ENCODE results near the gene UBASH3A.

The UBASH3A gene

GRCh38 chr21:42430521-42430920, 26.8 kb downstream of the UBASH3A start:
- no peak for DNase-seq (ENCODE audit: low read depth in 2 of 2)

GRCh38 chr21:42431196-42431595, 27.5 kb downstream of the UBASH3A start:
- no peak for TF ChIP-seq CTCF (IDR thresholded peaks at IDR 0.05; ENCODE audit: low read depth, low read length)
- DNase-seq (ENCODE audit: low read depth in 2 of 2): no peak
- H3K4me3 ChIP-seq (replicated peaks in 1 of 2; ENCODE audit: low read depth in 2 of 2, low read length in 2 of 2): no peak overlapping the region

More at GRCh38 chr21:42430521-42430920, 26.8 kb downstream of the UBASH3A start:
- TF ChIP-seq CTCF (IDR thresholded peaks at IDR 0.05; ENCODE audit: low read depth, low read length): no peak
- H3K4me3 ChIP-seq (replicated peaks in 1 of 2; ENCODE audit: low read depth in 2 of 2, low read length in 2 of 2): no peak overlapping the region

DNA sequence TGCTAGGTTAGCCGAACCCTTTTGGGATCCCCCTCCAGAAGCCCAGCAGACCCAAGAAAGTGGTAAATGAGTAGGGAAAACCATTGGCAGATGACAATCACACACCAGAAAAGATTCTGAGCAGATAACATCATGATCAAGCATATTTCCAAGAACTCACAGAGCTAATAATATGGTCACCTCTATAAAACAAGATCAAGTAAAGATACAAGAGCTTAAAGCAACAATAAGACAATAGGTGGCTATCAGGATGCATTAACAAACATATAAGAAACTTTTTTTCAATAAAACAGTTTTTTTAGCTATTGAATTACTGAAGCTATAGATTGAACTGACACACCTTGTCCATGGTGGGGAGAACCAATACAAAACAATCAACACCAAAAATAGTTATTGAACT, 29.0 kb downstream of the UBASH3A start:
- no peak for DNase-seq (ENCODE audit: low read depth in 2 of 2)
- no peak overlapping the region for H3K4me3 ChIP-seq (replicated peaks in 1 of 2; ENCODE audit: low read depth in 2 of 2, low read length in 2 of 2)
- TF ChIP-seq CTCF (IDR thresholded peaks at IDR 0.05; ENCODE audit: low read depth, low read length): no peak

DNA sequence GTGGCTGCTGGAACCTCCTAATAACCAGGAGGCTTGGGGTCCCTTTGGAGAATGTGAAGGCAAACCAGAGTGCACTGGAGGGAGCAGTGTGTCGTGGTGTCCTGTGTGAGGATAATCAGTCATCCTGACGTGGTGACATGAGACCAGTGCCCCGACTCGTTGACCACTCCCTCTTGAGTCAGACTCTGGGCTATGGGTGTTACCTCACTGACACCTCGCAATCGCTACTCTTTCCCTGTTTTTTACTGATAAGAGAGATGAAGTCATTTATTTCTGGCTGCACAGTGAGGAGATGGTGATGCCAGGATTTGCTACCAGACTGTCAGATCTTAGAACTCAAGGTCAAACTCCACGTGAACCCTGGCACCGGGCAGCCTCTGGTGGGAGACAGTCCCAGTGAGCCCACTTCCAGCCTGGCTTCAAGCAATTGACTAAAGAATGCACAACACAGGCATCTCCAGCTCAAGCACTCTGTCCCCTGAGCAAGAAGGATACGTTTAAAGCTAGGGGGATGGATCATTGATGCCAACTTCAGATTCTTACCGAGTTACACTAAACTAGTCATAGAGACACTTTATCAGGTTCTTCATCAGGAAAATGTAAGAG, 30.3 kb downstream of the UBASH3A start:
- no peak for DNase-seq (ENCODE audit: low read depth in 2 of 2)
- no peak overlapping the region for H3K4me3 ChIP-seq (replicated peaks in 1 of 2; ENCODE audit: low read depth in 2 of 2, low read length in 2 of 2)
- no peak for TF ChIP-seq CTCF (IDR thresholded peaks at IDR 0.05; ENCODE audit: low read depth, low read length)

DNA sequence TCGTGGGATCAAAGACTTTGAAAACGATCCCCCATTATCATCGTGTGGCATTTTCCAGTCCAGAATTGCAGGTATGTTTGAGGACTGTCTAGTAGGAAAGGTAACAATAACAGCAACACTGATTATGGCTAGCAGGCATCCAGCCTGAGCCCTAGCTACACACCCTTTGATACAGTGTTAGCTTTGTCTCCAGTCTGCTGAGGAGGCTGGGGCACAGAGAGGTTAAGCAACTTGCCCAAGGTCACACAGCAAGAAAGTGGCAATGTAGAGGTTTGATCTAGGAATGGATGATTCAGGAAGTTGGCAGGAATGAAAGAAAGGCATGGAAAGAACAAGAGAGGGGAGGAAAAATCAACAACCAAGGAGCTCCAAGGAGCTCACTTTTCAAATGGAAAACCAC, 31.2 kb downstream of the UBASH3A start:
- H3K4me3 ChIP-seq (replicated peaks in 1 of 2; ENCODE audit: low read depth in 2 of 2, low read length in 2 of 2): no peak overlapping the region
- DNase-seq (ENCODE audit: low read depth in 2 of 2): no peak
- TF ChIP-seq CTCF (IDR thresholded peaks at IDR 0.05; ENCODE audit: low read depth, low read length): no peak

DNA sequence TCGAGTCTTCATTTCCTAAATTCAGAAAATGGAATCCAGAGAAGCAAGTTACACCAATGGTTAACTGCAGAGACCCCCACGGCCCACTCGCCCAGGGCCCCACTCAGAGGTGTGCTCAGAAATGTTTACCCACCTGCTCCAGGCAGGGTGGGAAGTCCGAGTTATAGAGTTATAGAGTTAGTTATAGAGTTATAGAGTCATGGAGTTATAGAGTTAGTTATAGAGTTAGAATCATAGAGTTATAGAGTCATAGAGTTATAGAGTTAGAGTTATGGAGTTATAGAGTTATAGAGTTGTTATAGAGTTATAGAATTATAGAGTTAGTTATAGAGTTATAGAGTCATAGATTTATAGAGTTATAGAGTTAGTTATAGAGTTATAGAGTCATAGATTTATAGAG, 31.7 kb downstream of the UBASH3A start:
- no peak for TF ChIP-seq CTCF (IDR thresholded peaks at IDR 0.05; ENCODE audit: low read depth, low read length)
- DNase-seq (ENCODE audit: low read depth in 2 of 2): no peak
- H3K4me3 ChIP-seq (replicated peaks in 1 of 2; ENCODE audit: low read depth in 2 of 2, low read length in 2 of 2): no peak overlapping the region

- no peak overlapping the region for H3K4me3 ChIP-seq (replicated peaks in 1 of 2; ENCODE audit: low read depth in 2 of 2, low read length in 2 of 2)
- TF ChIP-seq CTCF (IDR thresholded peaks at IDR 0.05; ENCODE audit: low read depth, low read length): no peak
- DNase-seq (ENCODE audit: low read depth in 2 of 2): no peak
These were observed 32.1 kb downstream of the UBASH3A start for GRCh38 chr21:42435833-42436232.

Data from cardiac fibroblast (primary cell).